ENCODE data around the gene ITGA5. TPM values are rescaled to one million over a fixed set of nuclear protein-coding genes. Genes with fewer than 3 reads are reported as not detected.

The ITGA5 gene
- total RNA-seq, 1 experiment from 2014 or later, result 49.7 TPM

DNA sequence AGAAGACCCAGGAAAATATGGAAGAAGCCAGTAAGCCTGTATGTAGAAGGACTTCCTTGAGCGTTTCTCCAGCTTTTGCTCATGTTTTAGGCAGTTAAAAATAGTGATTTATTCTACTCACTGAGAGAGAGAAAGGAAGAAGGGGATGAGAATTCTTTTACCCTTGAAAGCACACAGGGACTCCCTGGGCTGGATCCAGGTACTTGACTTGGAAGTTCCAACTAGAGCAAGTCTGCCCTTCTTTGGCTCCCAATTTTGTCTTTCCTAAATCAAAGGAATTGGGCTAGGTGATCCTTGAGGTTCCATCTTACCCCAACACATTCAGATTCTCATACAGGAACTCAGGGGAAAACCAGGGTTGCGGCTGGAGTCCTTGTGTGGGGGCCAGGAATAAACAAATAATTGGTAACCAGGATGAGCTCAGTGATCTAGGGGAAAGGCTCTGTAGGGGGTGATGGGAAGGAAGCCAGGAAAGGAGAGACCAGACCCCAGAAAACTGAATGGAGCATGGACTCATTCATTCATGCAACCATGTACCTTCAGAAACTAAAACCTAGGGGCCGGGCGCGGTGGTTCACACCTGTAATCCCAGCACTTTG, 11.5 kb upstream of the ITGA5 start:
- ChIA-PET CTCF (interaction anchor here (1.6 to 4.1 kb wide), 2 partner anchors 9 to 31 kb away, joined by 6 to 22 read pairs; no protein-coding TSS in a partner anchor), RAD21 (ENCODE audit: low non-redundant PET in 1 of 2, low total read pairs in 2 of 2, uncharacterized antibody in 2 of 2, unreplicated experiment in 2 of 2) (no interaction called here), POLR2A (no interaction called here)
- Histone ChIP-seq H3K9ac (ENCODE audit: low read length) (no peak overlapping the region), H4K20me1 (ENCODE audit: insufficient read depth) (no peaks in the 10 kb centered on the region), H3K9me3 (ENCODE audit: control insufficient read depth in 1 of 2, insufficient read depth in 1 of 2, low read depth in 1 of 2, low read length in 2 of 2) (no peaks in the 10 kb centered on the region), H3K79me2 (ENCODE audit: insufficient read depth, low read length) (no peaks in the 10 kb centered on the region), H3K9me2 (ENCODE audit: insufficient read depth) (no peaks in the 10 kb centered on the region), H3K27ac (ENCODE audit: low read depth, low read length) (no peak overlapping the region), H3K27me3 (ENCODE audit: insufficient read depth, low read length) (no peaks in the 10 kb centered on the region), H3K4me2 (ENCODE audit: low read length) (no peak overlapping the region), H3K4me3 (replicated peaks in 1 of 2; ENCODE audit: low read depth in 1 of 2, low read length in 2 of 2) (no peak overlapping the region), H2AFZ (ENCODE audit: low read depth, low read length, poor library complexity, severe bottlenecking) (no peak overlapping the region), H3K36me3 (ENCODE audit: control insufficient read depth in 1 of 2, insufficient read depth in 2 of 2, low read length in 2 of 2) (no peaks in the 10 kb centered on the region), H3K4me1 (ENCODE audit: control insufficient read depth in 1 of 2, insufficient read depth in 2 of 2, low read length in 2 of 2) (peaks cover 7 to 20% of the 10 kb centered on the region in 2 experiments)
- intact Hi-C loops (cut with micrococcal nuclease), result no loop called here
- TF ChIP-seq FOSL1 (IDR thresholded peaks at IDR 0.05; ENCODE audit: low read depth) (no peak), SIN3A (IDR thresholded peaks at IDR 0.05; ENCODE audit: low read depth) (no peak), RAD21 (IDR thresholded peaks at IDR 0.05; ENCODE audit: low read depth) (no peak), SP1 (IDR thresholded peaks at IDR 0.05; ENCODE audit: low read depth) (no peak)
- BruUV-seq (replicated peaks), result no TSS peak
- DNase-seq (ENCODE audit: low read depth, low spot score) (no peak), ATAC-seq (no peak)

DNA sequence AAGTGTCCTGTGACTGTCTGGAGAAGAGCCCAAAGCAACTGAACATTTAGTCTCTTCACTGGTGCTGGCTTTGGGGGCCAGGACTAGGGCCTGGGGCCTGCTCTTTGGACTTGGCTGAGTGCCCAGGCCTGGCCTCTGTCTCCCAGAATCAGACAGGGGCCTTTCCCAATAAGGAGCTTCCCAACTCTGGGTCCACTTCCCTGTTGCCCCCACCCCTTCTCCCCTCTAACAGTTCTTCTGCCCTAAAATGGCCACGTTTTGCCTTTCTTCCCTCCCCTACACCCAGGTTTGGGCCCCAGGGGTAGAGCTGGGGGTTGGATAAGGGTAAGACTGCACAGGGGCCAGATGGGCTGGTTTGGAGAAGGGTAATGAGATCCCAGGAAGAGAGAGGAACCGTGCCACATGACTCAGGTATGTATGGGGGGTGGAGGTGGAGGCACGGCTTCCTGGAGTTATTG, 10.0 kb upstream of the ITGA5 start:
- no TSS peak for BruUV-seq (replicated peaks)
- Histone ChIP-seq H3K4me2 (ENCODE audit: low read length) (no peak overlapping the region), H3K9me2 (ENCODE audit: insufficient read depth) (no peaks in the 10 kb centered on the region), H4K20me1 (ENCODE audit: insufficient read depth) (no peaks in the 10 kb centered on the region), H3K4me1 (ENCODE audit: control insufficient read depth in 1 of 2, insufficient read depth in 2 of 2, low read length in 2 of 2) (peaks cover 7 to 23% of the 10 kb centered on the region in 2 experiments), H3K79me2 (ENCODE audit: insufficient read depth, low read length) (no peaks in the 10 kb centered on the region), H3K27me3 (ENCODE audit: insufficient read depth, low read length) (no peaks in the 10 kb centered on the region), H3K27ac (ENCODE audit: low read depth, low read length) (no peak overlapping the region), H2AFZ (ENCODE audit: low read depth, low read length, poor library complexity, severe bottlenecking) (no peak overlapping the region), H3K36me3 (ENCODE audit: control insufficient read depth in 1 of 2, insufficient read depth in 2 of 2, low read length in 2 of 2) (no peaks in the 10 kb centered on the region), H3K9me3 (ENCODE audit: control insufficient read depth in 1 of 2, insufficient read depth in 1 of 2, low read depth in 1 of 2, low read length in 2 of 2) (no peaks in the 10 kb centered on the region), H3K4me3 (replicated peaks in 1 of 2; ENCODE audit: low read depth in 1 of 2, low read length in 2 of 2) (no peak overlapping the region), H3K9ac (ENCODE audit: low read length) (no peak overlapping the region)
- intact Hi-C loops (cut with micrococcal nuclease), result no loop called here
- ChIA-PET RAD21 (ENCODE audit: low non-redundant PET in 1 of 2, low total read pairs in 2 of 2, uncharacterized antibody in 2 of 2, unreplicated experiment in 2 of 2) (no interaction called here), CTCF (interaction anchor here (1.3 to 2.3 kb wide), 3 partner anchors 10 to 93 kb away, joined by 3 to 10 read pairs (median 6); no protein-coding TSS in a partner anchor), POLR2A (no interaction called here)
- ATAC-seq (no peak), DNase-seq (ENCODE audit: low read depth, low spot score) (no peak)
- no peak for TF ChIP-seq EZH2 (IDR thresholded peaks at IDR 0.05)
- TF ChIP-seq, protein P1, sequence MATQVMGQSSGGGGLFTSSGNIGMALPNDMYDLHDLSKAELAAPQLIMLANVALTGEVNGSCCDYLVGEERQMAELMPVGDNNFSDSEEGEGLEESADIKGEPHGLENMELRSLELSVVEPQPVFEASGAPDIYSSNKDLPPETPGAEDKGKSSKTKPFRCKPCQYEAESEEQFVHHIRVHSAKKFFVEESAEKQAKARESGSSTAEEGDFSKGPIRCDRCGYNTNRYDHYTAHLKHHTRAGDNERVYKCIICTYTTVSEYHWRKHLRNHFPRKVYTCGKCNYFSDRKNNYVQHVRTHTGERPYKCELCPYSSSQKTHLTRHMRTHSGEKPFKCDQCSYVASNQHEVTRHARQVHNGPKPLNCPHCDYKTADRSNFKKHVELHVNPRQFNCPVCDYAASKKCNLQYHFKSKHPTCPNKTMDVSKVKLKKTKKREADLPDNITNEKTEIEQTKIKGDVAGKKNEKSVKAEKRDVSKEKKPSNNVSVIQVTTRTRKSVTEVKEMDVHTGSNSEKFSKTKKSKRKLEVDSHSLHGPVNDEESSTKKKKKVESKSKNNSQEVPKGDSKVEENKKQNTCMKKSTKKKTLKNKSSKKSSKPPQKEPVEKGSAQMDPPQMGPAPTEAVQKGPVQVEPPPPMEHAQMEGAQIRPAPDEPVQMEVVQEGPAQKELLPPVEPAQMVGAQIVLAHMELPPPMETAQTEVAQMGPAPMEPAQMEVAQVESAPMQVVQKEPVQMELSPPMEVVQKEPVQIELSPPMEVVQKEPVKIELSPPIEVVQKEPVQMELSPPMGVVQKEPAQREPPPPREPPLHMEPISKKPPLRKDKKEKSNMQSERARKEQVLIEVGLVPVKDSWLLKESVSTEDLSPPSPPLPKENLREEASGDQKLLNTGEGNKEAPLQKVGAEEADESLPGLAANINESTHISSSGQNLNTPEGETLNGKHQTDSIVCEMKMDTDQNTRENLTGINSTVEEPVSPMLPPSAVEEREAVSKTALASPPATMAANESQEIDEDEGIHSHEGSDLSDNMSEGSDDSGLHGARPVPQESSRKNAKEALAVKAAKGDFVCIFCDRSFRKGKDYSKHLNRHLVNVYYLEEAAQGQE (IDR thresholded peaks at IDR 0.05; ENCODE audit: low read depth), result no peak
- TF ChIP-seq SP1 (IDR thresholded peaks at IDR 0.05; ENCODE audit: low read depth), result no peak
- TF ChIP-seq, protein P2, sequence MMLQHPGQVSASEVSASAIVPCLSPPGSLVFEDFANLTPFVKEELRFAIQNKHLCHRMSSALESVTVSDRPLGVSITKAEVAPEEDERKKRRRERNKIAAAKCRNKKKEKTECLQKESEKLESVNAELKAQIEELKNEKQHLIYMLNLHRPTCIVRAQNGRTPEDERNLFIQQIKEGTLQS (IDR thresholded peaks at IDR 0.05), result no peak
- TF ChIP-seq YY1 (IDR thresholded peaks at IDR 0.05; ENCODE audit: extremely low read depth, insufficient replicate concordance, low read depth, low read length), result no peak
- TF ChIP-seq, protein P3, sequence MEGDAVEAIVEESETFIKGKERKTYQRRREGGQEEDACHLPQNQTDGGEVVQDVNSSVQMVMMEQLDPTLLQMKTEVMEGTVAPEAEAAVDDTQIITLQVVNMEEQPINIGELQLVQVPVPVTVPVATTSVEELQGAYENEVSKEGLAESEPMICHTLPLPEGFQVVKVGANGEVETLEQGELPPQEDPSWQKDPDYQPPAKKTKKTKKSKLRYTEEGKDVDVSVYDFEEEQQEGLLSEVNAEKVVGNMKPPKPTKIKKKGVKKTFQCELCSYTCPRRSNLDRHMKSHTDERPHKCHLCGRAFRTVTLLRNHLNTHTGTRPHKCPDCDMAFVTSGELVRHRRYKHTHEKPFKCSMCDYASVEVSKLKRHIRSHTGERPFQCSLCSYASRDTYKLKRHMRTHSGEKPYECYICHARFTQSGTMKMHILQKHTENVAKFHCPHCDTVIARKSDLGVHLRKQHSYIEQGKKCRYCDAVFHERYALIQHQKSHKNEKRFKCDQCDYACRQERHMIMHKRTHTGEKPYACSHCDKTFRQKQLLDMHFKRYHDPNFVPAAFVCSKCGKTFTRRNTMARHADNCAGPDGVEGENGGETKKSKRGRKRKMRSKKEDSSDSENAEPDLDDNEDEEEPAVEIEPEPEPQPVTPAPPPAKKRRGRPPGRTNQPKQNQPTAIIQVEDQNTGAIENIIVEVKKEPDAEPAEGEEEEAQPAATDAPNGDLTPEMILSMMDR (IDR thresholded peaks at IDR 0.05 in 2 of 3, conservative IDR thresholded peaks at IDR 0.05 in 1 of 3; ENCODE audit: borderline replicate concordance in 1 of 3, insufficient read depth in 1 of 3, low read depth in 2 of 3, low read length in 2 of 3), result no peak
- TF ChIP-seq EZH2phosphoT487 (IDR thresholded peaks at IDR 0.05; ENCODE audit: borderline replicate concordance), result no peak
- no peak for TF ChIP-seq EGR1 (IDR thresholded peaks at IDR 0.05; ENCODE audit: low read depth)
- no peak for TF ChIP-seq SRF (IDR thresholded peaks at IDR 0.05; ENCODE audit: low read depth)
